PFSK-1 (cell line): ENCODE results near the gene RALGPS2.

Experiments
- FOXP2 ChIP-seq: optimal IDR thresholded peaks from 2 replicates; pipeline ENCODE3; 2011; ENCODE audit warnings: borderline replicate concordance, control low read depth, inconsistent platforms; ENCODE audit not compliant: insufficient read depth; ENCODE audit errors: extremely low read length, extremely low read depth
- POLR2AphosphoS5 ChIP-seq: IDR thresholded peaks from 2 replicates; pipeline ENCODE4 v1.6.1; 2012; ENCODE audit warnings: low read depth, mild to moderate bottlenecking, control low read depth, low read length, moderate library complexity
- SIN3A ChIP-seq: IDR thresholded peaks from 2 replicates; pipeline ENCODE4 v1.6.1; 2012; ENCODE audit warnings: mild to moderate bottlenecking, low read length, moderate library complexity, borderline replicate concordance; ENCODE audit not compliant: insufficient read depth
- TAF1 ChIP-seq: IDR thresholded peaks from 2 replicates; pipeline ENCODE4 v1.6.1; 2012; ENCODE audit warnings: low read length, control low read depth, borderline replicate concordance; ENCODE audit not compliant: insufficient read depth
- TF ChIP-seq, protein P1 (sequence below), 2 experiments: IDR thresholded peaks; 2 replicates each; pipeline versions ENCODE4 v1.6.1 to v1.8.0; 2011 to 2012; ENCODE audit warnings: low read depth in 2 of 2, low read length in 2 of 2, control low read depth in 1 of 2, inconsistent platforms in 1 of 2, mild to moderate bottlenecking in 1 of 2, moderate library complexity in 1 of 2; ENCODE audit not compliant: insufficient read depth in 1 of 2

Gene RALGPS2

GRCh38 chr1:178726545-178726944, 1.5 kb downstream of the RALGPS2 start:
- no peak for TF ChIP-seq POLR2AphosphoS5
- TF ChIP-seq FOXP2, result no peak
- TF ChIP-seq, protein P1, sequence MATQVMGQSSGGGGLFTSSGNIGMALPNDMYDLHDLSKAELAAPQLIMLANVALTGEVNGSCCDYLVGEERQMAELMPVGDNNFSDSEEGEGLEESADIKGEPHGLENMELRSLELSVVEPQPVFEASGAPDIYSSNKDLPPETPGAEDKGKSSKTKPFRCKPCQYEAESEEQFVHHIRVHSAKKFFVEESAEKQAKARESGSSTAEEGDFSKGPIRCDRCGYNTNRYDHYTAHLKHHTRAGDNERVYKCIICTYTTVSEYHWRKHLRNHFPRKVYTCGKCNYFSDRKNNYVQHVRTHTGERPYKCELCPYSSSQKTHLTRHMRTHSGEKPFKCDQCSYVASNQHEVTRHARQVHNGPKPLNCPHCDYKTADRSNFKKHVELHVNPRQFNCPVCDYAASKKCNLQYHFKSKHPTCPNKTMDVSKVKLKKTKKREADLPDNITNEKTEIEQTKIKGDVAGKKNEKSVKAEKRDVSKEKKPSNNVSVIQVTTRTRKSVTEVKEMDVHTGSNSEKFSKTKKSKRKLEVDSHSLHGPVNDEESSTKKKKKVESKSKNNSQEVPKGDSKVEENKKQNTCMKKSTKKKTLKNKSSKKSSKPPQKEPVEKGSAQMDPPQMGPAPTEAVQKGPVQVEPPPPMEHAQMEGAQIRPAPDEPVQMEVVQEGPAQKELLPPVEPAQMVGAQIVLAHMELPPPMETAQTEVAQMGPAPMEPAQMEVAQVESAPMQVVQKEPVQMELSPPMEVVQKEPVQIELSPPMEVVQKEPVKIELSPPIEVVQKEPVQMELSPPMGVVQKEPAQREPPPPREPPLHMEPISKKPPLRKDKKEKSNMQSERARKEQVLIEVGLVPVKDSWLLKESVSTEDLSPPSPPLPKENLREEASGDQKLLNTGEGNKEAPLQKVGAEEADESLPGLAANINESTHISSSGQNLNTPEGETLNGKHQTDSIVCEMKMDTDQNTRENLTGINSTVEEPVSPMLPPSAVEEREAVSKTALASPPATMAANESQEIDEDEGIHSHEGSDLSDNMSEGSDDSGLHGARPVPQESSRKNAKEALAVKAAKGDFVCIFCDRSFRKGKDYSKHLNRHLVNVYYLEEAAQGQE (IDR thresholded peaks at IDR 0.05; ENCODE audit: insufficient read depth in 1 of 2, low read depth in 2 of 2, low read length in 2 of 2), result no peak
- TF ChIP-seq SIN3A, result no peak
- no peak for TF ChIP-seq TAF1

DNA sequence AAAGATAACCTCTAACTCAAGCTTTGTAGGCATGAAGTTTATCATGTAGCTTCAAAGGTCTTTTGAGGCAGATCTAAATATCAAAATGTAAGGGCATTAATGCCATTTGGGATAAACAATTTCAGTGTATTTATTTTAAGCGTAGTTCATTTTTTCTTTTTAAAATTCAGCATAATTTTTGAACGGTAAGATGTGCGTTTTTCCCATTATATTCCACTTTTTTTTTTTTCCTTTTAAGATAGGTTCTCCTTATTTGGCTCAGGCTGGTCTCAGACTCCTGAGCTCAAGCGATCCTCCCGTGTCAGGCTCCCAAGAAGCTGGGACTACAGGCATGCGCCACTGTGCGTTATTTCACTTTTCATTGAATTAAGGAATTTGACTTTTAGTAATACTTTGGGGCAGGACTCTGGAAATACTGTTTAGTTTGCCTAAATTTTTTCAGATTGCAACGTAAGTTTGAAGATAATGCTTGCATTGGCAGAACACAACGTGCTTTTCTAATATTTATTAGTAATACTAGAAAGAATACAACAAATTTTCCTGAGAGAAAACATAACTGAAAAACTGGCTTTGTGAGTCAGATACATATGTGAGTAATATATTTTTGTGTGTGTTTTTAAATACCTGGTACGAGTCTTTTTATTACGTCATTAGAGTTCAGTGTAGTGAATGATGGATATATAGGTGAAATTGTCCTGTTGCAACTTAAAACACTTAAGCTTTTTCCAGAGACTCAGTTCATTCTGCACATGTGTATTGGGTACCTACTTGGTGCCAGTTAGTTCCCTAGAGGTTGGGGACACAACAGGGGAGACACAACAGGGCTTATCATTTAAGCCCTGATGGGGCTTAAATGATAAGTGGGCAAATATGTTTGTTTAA, 2.2 kb downstream of the RALGPS2 start:
- TF ChIP-seq FOXP2 (no peak), SIN3A (no peak), POLR2AphosphoS5 (no peak), TAF1 (no peak)
- TF ChIP-seq, protein P1 (IDR thresholded peaks at IDR 0.05; ENCODE audit: insufficient read depth in 1 of 2, low read depth in 2 of 2, low read length in 2 of 2), result no peak

DNA sequence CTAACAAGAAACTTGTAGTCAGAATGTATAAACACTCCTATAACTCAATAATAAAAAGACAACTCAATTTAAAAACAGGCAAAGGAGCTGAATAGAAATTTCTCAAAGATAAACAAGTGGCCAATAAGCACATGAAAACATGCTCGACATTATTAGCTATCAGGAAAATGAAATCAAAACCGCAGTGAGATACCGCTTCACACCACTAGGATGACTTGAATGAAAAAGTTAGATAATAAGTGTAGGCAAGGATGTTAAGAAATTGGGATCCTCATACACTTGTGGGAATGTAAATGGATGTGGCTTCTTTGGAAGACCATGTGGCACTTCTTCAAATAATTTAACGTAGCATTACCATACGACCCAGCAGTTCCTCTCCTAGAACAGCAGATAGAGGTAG, 8.9 kb downstream of the RALGPS2 start:
- no peak for TF ChIP-seq SIN3A
- TF ChIP-seq TAF1, result no peak
- no peak for TF ChIP-seq POLR2AphosphoS5
- TF ChIP-seq, protein P1 (IDR thresholded peaks at IDR 0.05; ENCODE audit: insufficient read depth in 1 of 2, low read depth in 2 of 2, low read length in 2 of 2), result no peak
- no peak for TF ChIP-seq FOXP2

DNA sequence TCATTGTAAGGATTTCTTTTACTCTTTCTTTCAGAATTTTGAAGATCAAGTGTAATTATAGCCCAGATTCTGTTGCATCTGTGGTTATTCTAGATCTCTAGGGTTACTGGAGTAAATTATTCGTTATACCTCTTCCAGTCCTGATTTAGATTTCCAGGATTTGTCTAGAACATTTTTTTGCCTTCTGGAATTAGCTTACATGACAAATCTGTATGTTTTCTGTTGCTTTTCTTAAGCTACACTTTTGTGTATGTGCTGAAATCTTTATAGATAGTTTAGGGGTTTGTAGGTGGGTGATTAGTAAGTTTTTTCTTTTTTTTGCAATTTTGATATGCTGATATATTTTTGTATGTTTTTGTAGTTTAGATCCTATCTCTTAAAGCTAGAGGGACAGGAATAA, 13.7 kb downstream of the RALGPS2 start:
- TF ChIP-seq TAF1 (no peak), POLR2AphosphoS5 (no peak), SIN3A (no peak), FOXP2 (no peak)
- TF ChIP-seq, protein P1 (IDR thresholded peaks at IDR 0.05; ENCODE audit: insufficient read depth in 1 of 2, low read depth in 2 of 2, low read length in 2 of 2), result no peak
